K562 (cell line): Measurements from ENCODE around the gene RINL. TPM values are rescaled to one million over a fixed set of nuclear protein-coding genes. Genes with fewer than 3 reads are reported as not detected.

ENCODE experiments used
- ATAC-seq: fragments of 200-7000 bp; cut with Tn5 transposase; 3 replicates; pipeline ENCODE4 v1.9.1; 2020; ENCODE audit warnings: moderate library complexity
- BruUV-seq: library from RNA; stranded (reverse); fragments of 400-500 nt; replicated peaks from 2 replicates; lab custom pipeline; 2021; lab: Mats Ljungman, UMichigan
- CTCF ChIA-PET: fragments of 300-600 bp; formaldehyde crosslinking; extraction: SDS; loops from one replicate; lab custom pipeline; 2021; ENCODE audit warnings: low intra/inter-chr PET ratio; lab: Yijun Ruan, JAX
- POLR2A ChIA-PET: fragments of 300-600, 350-650 bp; sonication (Branson Sonifier 250); formaldehyde crosslinking; extraction: SDS; loops from one replicate; lab custom pipeline; 2021; ENCODE audit warnings: antibody characterized with exemption, inconsistent platforms; lab: Yijun Ruan, JAX
- DNase-seq, 4 experiments: peaks; one replicate each; pipeline versions ENCODE4 v3.0.0 to v3.0.0-alpha.2; 2011 to 2018; ENCODE audit warnings: low spot score in 3 of 4, mixed read lengths in 3 of 4; ENCODE audit errors: extremely low read depth in 1 of 4
- FAIRE-seq: peaks from 2 replicates; lab custom pipeline; 2011; peaks lifted over from hg19 to GRCh38; lab: Jason Lieb, UNC
- H2AFZ ChIP-seq: 2 replicates; pipeline ENCODE4 v1.6.0; 2011; ENCODE audit warnings: low read depth, low read length, control low read depth, inconsistent platforms
- H3K27ac ChIP-seq: fragments of 200-600 bp; 3 replicates; pipeline ENCODE4 v1.8.0; 2011; ENCODE audit warnings: low read depth, mild to moderate bottlenecking, control low read depth, inconsistent platforms, low read length, moderate library complexity, mixed read lengths; ENCODE audit errors: extremely low read depth
- H3K27me3 ChIP-seq, 2 experiments: fragments of 300-600 bp in 1 of 2; 2 replicates in 1 of 2; 3 replicates in 1 of 2; pipeline versions ENCODE4 v1.6.0 to v1.8.0; 2011; ENCODE audit warnings: inconsistent platforms in 2 of 2, low read length in 2 of 2, mild to moderate bottlenecking in 1 of 2, mixed read lengths in 1 of 2, moderate library complexity in 1 of 2; ENCODE audit not compliant: control insufficient read depth in 2 of 2, insufficient read depth in 2 of 2
- H3K36me3 ChIP-seq: fragments of 300-600 bp; 3 replicates; pipeline ENCODE4 v1.8.0; 2011; ENCODE audit warnings: mild to moderate bottlenecking, low read length, inconsistent platforms; ENCODE audit not compliant: control insufficient read depth, insufficient read depth
- H3K4me1 ChIP-seq, 2 experiments: fragments of 200-600 bp in 1 of 2; replicated peaks in 1 of 2; 2 replicates in 1 of 2; 3 replicates in 1 of 2; pipeline versions ENCODE4 v1.5.1 to v1.8.0; 2011; ENCODE audit warnings: inconsistent platforms in 2 of 2, low read length in 2 of 2, mild to moderate bottlenecking in 1 of 2, mixed read lengths in 1 of 2, moderate library complexity in 1 of 2; ENCODE audit not compliant: control insufficient read depth in 2 of 2, insufficient read depth in 2 of 2
- H3K4me2 ChIP-seq: 2 replicates; pipeline ENCODE4 v1.6.1; 2011; ENCODE audit warnings: low read length, control low read depth, inconsistent platforms, mixed read lengths; ENCODE audit not compliant: insufficient read depth
- H3K4me3 ChIP-seq: fragments of 200-600 bp; sonication (generic), shearing (Covaris generic); 2 replicates; pipeline ENCODE4 v1.5.1; 2016; ENCODE audit warnings: control low read depth, inconsistent platforms
- H3K79me2 ChIP-seq: fragments of 200-600 bp; 3 replicates; pipeline ENCODE4 v1.8.0; 2011; ENCODE audit warnings: low read length, inconsistent platforms; ENCODE audit not compliant: control insufficient read depth, insufficient read depth
- H3K9ac ChIP-seq, 2 experiments: 2 replicates each; pipeline versions ENCODE4 v1.6.0 to v1.6.1; 2011; ENCODE audit warnings: low read depth in 2 of 2, low read length in 2 of 2, control low read depth in 1 of 2, inconsistent platforms in 1 of 2, mild to moderate bottlenecking in 1 of 2, mixed read lengths in 1 of 2; ENCODE audit not compliant: insufficient read depth in 1 of 2
- H3K9me1 ChIP-seq: one replicate; pipeline ENCODE4 v1.6.0; 2011; ENCODE audit warnings: inconsistent platforms, mild to moderate bottlenecking, low read length, moderate library complexity; ENCODE audit not compliant: control insufficient read depth, insufficient read depth
- H3K9me3 ChIP-seq: replicated peaks from 2 replicates; pipeline ENCODE4 v1.5.1; 2011; ENCODE audit warnings: low read depth, low read length, inconsistent platforms; ENCODE audit not compliant: control insufficient read depth, insufficient read depth
- H4K20me1 ChIP-seq: replicated peaks from 2 replicates; pipeline ENCODE4 v1.6.1; 2011; ENCODE audit warnings: low read length, inconsistent platforms, mixed read lengths; ENCODE audit not compliant: control insufficient read depth, insufficient read depth
- BDP1 ChIP-seq: IDR thresholded peaks from 3 replicates; pipeline ENCODE4 v1.6.1; 2011; ENCODE audit not compliant: insufficient read length, insufficient read depth
- CBX3 ChIP-seq, 2 experiments: IDR thresholded peaks; 1 replicate in 1 of 2; 2 replicates in 1 of 2; pipeline ENCODE4 v1.6.1; 2012; ENCODE audit warnings: inconsistent platforms in 2 of 2, low read length in 2 of 2, borderline replicate concordance in 1 of 2, control low read depth in 1 of 2
- NCOA2 ChIP-seq, 2 experiments: fragments of 450-650 bp; IDR thresholded peaks; 2 replicates each; pipeline ENCODE4 v1.6.1; 2018; ENCODE audit warnings: mild to moderate bottlenecking in 2 of 2, moderate library complexity in 1 of 2; ENCODE audit not compliant: partially characterized antibody in 2 of 2
- ZFP36 ChIP-seq: fragments of 150-350 bp; IDR thresholded peaks from 2 replicates; pipeline ENCODE4 v1.6.1; 2018; ENCODE audit warnings: low read length, low read depth; ENCODE audit not compliant: partially characterized antibody
- ZNF766 ChIP-seq: fragments of 200-800 bp; sonication (Bioruptor generic); conservative IDR thresholded peaks from 2 replicates; pipeline ENCODE4 v1.6.1; 2016; ENCODE audit warnings: missing genetic modification characterization, missing compliant biosample characterization
- WGBS: fragments of 100-300 bp; shearing (Covaris generic); methylation state at CpG from one replicate; pipeline ENCODE4 v1.1.6; 2016; ENCODE audit warnings: low coverage, mixed read lengths; ENCODE audit not compliant: insufficient coverage; ENCODE audit errors: missing lambda C conversion rate; 5-methylcytosine and 5-hydroxymethylcytosine counted together
- in situ Hi-C: fragments of 300-500 bp; cut with MboI; formaldehyde crosslinking; loops from 4 replicates; pipeline ENCODE4 v1.15.0; 2018; ENCODE audit warnings: inconsistent platforms, mixed read lengths
- intact Hi-C: fragments of 100-400 bp; cut with micrococcal nuclease; formaldehyde crosslinking; loops from 2 replicates; pipeline ENCODE4 v1.14.2; 2022
- polyA plus RNA-seq, 8 experiments: library from polyadenylated mRNA; depleted of rRNA in 4 of 8; stranded (reverse) in 5 of 8; unstranded in 3 of 8; fragments of >200 nt; fragmentation: Nextera tagmentation in 2 of 8; fragmentation: Illumina TruSeq in 1 of 8; extraction: Ambion mirVana in 2 of 8; extraction: Trizol in 1 of 8; gene quantifications; 2 replicates each; pipeline versions ENCODE4 v1.2.1 to v1.2.3, GENCODE V29; 2011 to 2014; ENCODE audit warnings: inconsistent platforms in 1 of 8, missing spikeins in 1 of 8
- total RNA-seq, 7 experiments: library from RNA; depleted of rRNA in 6 of 7; stranded (reverse); fragments of >200 nt in 6 of 7; fragmentation: Illumina TruSeq in 2 of 7; extraction: Trizol in 2 of 7; gene quantifications; 2 replicates each; pipeline versions ENCODE4 v1.2.1 to v1.2.3, GENCODE V29; 2011 to 2021; ENCODE audit warnings: low replicate concordance in 1 of 7

Gene RINL
- total and polyA plus RNA-seq, 9 of the 15 experiments (the other 6 are each of a cell fraction or from before 2014, with no cell fraction given), result 0.82 to 10.9 (median 4.9) TPM

GRCh38 chr19:38861368-38861767 is 16.7 kb downstream of the RINL start:
- BruUV-seq, result no TSS peak
- ATAC-seq (no peak), DNase-seq (no peak), FAIRE-seq (no peak)
- H3K79me2 ChIP-seq, result no peaks in the 10 kb centered on the region
- no peak overlapping the region for H3K27ac ChIP-seq
- H3K36me3 ChIP-seq, result no peaks in the 10 kb centered on the region
- in situ Hi-C loops (no loop called here), intact Hi-C loops (no loop called here)
- WGBS, result 91% methylated on average over 3 of the region's 3 CpGs
- ChIA-PET CTCF (no interaction called here), POLR2A (interaction anchor here (2.3 kb wide), 1 partner anchor 8 kb away, joined by 11 read pairs; no protein-coding TSS in a partner anchor)
- no peak overlapping the region for H2AFZ ChIP-seq
- no peaks in the 10 kb centered on the region for H3K27me3 ChIP-seq
- no peak for TF ChIP-seq CBX3 (IDR thresholded peaks at IDR 0.05; ENCODE audit: borderline replicate concordance in 1 of 2, low read length in 2 of 2)
- TF ChIP-seq BDP1, result no peak
- no peak for TF ChIP-seq ZFP36
- TF ChIP-seq NCOA2 (IDR thresholded peaks at IDR 0.05; ENCODE audit: partially characterized antibody in 2 of 2), result peak in 1 of 2 experiments; percentile 97
- no peak for TF ChIP-seq ZNF766 (CRISPR knock-in tag)
- H3K4me3 ChIP-seq, result no peak overlapping the region
- no peak overlapping the region for H3K9ac ChIP-seq
- peaks cover 27 to 38% of the 10 kb centered on the region in 2 experiments for H3K4me1 ChIP-seq
- H3K9me1 ChIP-seq, result no peaks in the 10 kb centered on the region
- no peak overlapping the region for H3K4me2 ChIP-seq
- no peaks in the 10 kb centered on the region for H3K9me3 ChIP-seq
- no peaks in the 10 kb centered on the region for H4K20me1 ChIP-seq
